ENCODE data around the gene FAM20B.

DNA sequence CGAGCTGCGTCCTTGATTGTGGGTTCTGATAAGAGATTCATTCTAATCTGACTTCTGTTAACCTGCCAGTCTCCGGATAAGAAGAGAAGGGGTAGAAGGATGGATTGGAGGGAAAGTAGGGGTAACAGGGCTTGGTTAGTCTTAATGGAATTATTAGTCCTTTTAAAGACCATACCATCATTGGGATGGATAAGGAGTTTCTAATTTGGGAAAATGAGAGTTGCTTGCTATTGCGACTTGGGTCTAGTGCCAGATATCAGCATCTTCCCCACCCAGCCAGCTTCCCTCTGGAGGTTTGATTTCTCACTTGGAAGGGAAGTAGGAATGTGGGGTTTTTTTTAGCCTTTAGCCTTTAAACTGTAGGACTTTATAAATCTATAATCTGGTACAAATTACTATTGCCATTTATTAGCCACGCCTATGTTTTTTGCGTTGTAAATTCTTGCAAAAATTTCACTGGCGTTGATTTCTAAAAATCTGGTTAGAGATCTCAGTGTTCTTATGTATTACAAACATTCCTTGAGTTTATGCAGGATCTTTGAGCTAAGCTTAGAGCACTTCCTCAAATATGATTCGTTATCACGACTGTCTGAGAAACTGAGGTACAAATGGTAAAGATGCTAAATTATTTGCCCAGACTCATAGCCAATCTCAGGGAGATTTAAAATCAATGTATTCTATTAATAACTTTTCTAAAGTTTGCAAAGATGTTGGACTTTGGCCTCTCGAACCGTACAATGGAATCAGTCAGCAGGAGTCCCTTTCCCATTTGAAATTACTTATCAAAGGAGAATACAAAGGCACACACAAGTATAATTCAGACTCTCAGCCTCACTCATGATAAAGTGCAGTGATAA is 1.3 kb downstream of the FAM20B start:
- TF ChIP-seq, protein P1, sequence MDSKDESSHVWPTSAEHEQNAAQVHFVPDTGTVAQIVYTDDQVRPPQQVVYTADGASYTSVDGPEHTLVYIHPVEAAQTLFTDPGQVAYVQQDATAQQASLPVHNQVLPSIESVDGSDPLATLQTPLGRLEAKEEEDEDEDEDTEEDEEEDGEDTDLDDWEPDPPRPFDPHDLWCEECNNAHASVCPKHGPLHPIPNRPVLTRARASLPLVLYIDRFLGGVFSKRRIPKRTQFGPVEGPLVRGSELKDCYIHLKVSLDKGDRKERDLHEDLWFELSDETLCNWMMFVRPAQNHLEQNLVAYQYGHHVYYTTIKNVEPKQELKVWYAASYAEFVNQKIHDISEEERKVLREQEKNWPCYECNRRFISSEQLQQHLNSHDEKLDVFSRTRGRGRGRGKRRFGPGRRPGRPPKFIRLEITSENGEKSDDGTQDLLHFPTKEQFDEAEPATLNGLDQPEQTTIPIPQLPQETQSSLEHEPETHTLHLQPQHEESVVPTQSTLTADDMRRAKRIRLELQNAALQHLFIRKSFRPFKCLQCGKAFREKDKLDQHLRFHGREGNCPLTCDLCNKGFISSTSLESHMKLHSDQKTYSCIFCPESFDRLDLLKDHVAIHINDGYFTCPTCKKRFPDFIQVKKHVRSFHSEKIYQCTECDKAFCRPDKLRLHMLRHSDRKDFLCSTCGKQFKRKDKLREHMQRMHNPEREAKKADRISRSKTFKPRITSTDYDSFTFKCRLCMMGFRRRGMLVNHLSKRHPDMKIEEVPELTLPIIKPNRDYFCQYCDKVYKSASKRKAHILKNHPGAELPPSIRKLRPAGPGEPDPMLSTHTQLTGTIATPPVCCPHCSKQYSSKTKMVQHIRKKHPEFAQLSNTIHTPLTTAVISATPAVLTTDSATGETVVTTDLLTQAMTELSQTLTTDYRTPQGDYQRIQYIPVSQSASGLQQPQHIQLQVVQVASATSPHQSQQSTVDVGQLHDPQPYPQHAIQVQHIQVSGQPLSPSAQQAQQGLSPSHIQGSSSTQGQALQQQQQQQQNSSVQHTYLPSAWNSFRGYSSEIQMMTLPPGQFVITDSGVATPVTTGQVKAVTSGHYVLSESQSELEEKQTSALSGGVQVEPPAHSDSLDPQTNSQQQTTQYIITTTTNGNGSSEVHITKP (CRISPR knock-in tag; IDR thresholded peaks at IDR 0.05; ENCODE audit: low read depth) = no peak
- no peak for TF ChIP-seq FOXK1 (CRISPR knock-in tag; IDR thresholded peaks at IDR 0.05; ENCODE audit: borderline replicate concordance, low read depth)
- TF ChIP-seq KAT8 (CRISPR knock-in tag; IDR thresholded peaks at IDR 0.05) = no peak
- TF ChIP-seq, protein P2, sequence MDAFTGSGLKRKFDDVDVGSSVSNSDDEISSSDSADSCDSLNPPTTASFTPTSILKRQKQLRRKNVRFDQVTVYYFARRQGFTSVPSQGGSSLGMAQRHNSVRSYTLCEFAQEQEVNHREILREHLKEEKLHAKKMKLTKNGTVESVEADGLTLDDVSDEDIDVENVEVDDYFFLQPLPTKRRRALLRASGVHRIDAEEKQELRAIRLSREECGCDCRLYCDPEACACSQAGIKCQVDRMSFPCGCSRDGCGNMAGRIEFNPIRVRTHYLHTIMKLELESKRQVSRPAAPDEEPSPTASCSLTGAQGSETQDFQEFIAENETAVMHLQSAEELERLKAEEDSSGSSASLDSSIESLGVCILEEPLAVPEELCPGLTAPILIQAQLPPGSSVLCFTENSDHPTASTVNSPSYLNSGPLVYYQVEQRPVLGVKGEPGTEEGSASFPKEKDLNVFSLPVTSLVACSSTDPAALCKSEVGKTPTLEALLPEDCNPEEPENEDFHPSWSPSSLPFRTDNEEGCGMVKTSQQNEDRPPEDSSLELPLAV (CRISPR knock-in tag; conservative IDR thresholded peaks at IDR 0.05; ENCODE audit: low read depth) = no peak
- no peak for TF ChIP-seq MYNN (CRISPR knock-in tag; IDR thresholded peaks at IDR 0.05; ENCODE audit: low read depth)
- TF ChIP-seq HDAC1 (CRISPR knock-in tag; IDR thresholded peaks at IDR 0.05) = no peak
- TF ChIP-seq HCFC1 (IDR thresholded peaks at IDR 0.05; ENCODE audit: low read depth, low read length) = no peak
- TF ChIP-seq, protein P3, sequence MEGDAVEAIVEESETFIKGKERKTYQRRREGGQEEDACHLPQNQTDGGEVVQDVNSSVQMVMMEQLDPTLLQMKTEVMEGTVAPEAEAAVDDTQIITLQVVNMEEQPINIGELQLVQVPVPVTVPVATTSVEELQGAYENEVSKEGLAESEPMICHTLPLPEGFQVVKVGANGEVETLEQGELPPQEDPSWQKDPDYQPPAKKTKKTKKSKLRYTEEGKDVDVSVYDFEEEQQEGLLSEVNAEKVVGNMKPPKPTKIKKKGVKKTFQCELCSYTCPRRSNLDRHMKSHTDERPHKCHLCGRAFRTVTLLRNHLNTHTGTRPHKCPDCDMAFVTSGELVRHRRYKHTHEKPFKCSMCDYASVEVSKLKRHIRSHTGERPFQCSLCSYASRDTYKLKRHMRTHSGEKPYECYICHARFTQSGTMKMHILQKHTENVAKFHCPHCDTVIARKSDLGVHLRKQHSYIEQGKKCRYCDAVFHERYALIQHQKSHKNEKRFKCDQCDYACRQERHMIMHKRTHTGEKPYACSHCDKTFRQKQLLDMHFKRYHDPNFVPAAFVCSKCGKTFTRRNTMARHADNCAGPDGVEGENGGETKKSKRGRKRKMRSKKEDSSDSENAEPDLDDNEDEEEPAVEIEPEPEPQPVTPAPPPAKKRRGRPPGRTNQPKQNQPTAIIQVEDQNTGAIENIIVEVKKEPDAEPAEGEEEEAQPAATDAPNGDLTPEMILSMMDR (CRISPR knock-in tag; IDR thresholded peaks at IDR 0.05) = no peak
